ENCODE results near the gene TMC4. TPM values are rescaled to one million over a fixed set of nuclear protein-coding genes. Genes with fewer than 3 reads are reported as not detected.
A peak's percentile ranks its signal among the peaks of the same experiment; 100 is the strongest.
"Not testable (repeated sequence)": the region's sequence is repeated elsewhere in the genome, so short reads cannot be mapped to it uniquely, and the experiment has no call there.

Gene TMC4
- total and polyA plus RNA-seq, 4 donors, result 26.1 to 81.0 (median 33.9) TPM

DNA sequence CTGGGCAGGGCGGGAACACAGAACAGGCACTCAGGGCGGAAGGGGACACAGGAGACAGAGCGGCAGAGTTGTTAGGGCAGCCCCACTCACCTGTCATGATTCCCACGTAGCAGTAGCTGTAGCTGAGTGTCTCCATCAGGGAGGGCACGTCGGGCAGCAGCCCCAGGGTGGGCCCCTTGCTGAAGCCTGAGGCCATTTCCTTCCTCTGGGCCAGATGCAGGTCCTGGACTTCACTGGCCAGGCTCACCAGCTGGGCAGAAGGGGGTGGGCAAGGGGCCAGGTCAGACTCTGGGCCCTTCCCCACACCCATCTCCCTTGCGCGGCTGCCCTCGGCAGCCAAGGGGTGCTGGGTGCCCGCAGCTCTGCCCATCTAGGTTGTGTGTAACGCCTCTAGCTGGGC is 10.5 kb upstream of the TMC4 start:
- peaks cover 0 to 19% (median 16%) of the 10 kb centered on the region in 4 donors for H3K36me3 ChIP-seq (ENCODE audit: control insufficient read depth in 4 of 4, insufficient read depth in 4 of 4, low read length in 4 of 4)
- no peak for DNase-seq

DNA sequence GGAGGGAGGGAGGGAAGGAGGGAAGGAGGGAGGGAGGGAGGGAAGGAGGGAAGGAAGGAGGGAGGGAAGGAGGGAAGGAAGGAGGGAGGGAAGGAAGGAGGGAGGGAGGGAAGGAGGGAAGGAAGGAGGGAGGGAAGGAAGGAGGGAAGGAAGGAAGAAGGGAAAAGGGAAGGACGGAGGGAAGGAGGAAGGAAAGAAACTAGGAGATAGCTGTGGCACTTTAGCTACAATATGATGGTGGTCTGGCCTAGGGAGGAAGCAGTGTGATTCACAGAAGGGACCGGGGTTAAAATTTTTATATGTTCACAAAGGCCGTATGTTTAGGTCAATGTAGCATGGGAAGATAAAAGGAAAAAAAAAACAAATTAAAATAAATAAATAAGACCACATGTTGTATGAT is 8.9 kb upstream of the TMC4 start:
- ATAC-seq (ENCODE audit: insufficient read depth, low FRiP score); H3K27ac ChIP-seq (ENCODE audit: low read depth in 1 of 2, low read length in 1 of 2); H3K9ac ChIP-seq (ENCODE audit: insufficient read depth in 1 of 2, low read length in 2 of 2); H3K4me1 ChIP-seq (ENCODE audit: control insufficient read depth in 5 of 5, insufficient read depth in 5 of 5, low read length in 5 of 5); DNase-seq; H3K27me3 ChIP-seq (ENCODE audit: control insufficient read depth in 3 of 3, insufficient read depth in 3 of 3, low read length in 2 of 3); H3K4me3 ChIP-seq; H3K9me3 ChIP-seq (ENCODE audit: control insufficient read depth in 4 of 4, insufficient read depth in 3 of 4, low read length in 3 of 4): not testable (repeated sequence)
- H3K36me3 ChIP-seq (ENCODE audit: control insufficient read depth in 4 of 4, insufficient read depth in 4 of 4, low read length in 4 of 4), result peaks cover 0 to 25% (median 13%) of the 10 kb centered on the region in 4 donors
- 77 to 87% methylated on average over 3 of the region's 3 CpGs for WGBS, 2 donors

More for the DNA sequence above, 10.5 kb upstream of the TMC4 start:
- H3K27me3 ChIP-seq (ENCODE audit: control insufficient read depth in 3 of 3, insufficient read depth in 3 of 3, low read length in 2 of 3), result no peaks in the 10 kb centered on the region
- TF ChIP-seq, protein P1, sequence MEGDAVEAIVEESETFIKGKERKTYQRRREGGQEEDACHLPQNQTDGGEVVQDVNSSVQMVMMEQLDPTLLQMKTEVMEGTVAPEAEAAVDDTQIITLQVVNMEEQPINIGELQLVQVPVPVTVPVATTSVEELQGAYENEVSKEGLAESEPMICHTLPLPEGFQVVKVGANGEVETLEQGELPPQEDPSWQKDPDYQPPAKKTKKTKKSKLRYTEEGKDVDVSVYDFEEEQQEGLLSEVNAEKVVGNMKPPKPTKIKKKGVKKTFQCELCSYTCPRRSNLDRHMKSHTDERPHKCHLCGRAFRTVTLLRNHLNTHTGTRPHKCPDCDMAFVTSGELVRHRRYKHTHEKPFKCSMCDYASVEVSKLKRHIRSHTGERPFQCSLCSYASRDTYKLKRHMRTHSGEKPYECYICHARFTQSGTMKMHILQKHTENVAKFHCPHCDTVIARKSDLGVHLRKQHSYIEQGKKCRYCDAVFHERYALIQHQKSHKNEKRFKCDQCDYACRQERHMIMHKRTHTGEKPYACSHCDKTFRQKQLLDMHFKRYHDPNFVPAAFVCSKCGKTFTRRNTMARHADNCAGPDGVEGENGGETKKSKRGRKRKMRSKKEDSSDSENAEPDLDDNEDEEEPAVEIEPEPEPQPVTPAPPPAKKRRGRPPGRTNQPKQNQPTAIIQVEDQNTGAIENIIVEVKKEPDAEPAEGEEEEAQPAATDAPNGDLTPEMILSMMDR (IDR thresholded peaks at IDR 0.05; ENCODE audit: control extremely low read depth, extremely low read depth), result no peak
- H3K9me3 ChIP-seq (ENCODE audit: control insufficient read depth in 4 of 4, insufficient read depth in 3 of 4, low read length in 3 of 4), result no peaks in the 10 kb centered on the region
- H3K4me1 ChIP-seq (ENCODE audit: control insufficient read depth in 5 of 5, insufficient read depth in 5 of 5, low read length in 5 of 5), result peaks cover 0 to 6% (median under 1%) of the 10 kb centered on the region in 5 donors
- no peak overlapping the region for H3K4me3 ChIP-seq
- WGBS, 2 donors, result 71 to 92% methylated on average over 8 to 11 of the region's 11 CpGs
- H3K27ac ChIP-seq (ENCODE audit: low read depth in 1 of 2, low read length in 1 of 2), result no peak overlapping the region
- no peak for ATAC-seq (ENCODE audit: insufficient read depth, low FRiP score)
- H3K9ac ChIP-seq (ENCODE audit: insufficient read depth in 1 of 2, low read length in 2 of 2), result no peak overlapping the region

DNA sequence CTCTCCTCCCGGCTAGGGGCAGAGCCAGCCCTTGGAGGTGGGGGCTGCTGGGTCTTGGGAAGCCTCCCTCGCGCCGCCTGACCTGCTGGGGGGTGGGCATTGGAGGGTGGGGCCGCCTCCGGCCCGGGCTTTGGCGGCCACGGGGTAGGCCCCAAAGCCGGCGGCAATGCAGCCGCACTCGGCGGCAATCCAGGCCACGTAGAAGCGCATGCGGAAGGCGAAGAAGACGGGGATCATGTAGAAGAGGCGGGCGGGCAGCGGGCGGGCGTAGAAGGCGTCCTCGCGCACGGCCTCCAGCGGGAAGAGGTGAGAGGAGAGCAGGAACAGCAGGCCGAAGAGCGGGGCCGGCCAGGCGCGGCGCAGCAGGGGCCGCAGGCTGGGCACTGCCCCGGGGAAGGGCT is 7.7 kb upstream of the TMC4 start:
- Histone ChIP-seq H3K27ac (ENCODE audit: low read depth in 1 of 2, low read length in 1 of 2) (no peak overlapping the region), H3K4me3 (no peak overlapping the region), H3K27me3 (ENCODE audit: control insufficient read depth in 3 of 3, insufficient read depth in 3 of 3, low read length in 2 of 3) (no peaks in the 10 kb centered on the region), H3K36me3 (ENCODE audit: control insufficient read depth in 4 of 4, insufficient read depth in 4 of 4, low read length in 4 of 4) (peaks cover 0 to 25% (median 10%) of the 10 kb centered on the region in 4 donors), H3K9ac (ENCODE audit: insufficient read depth in 1 of 2, low read length in 2 of 2) (no peak overlapping the region), H3K4me1 (ENCODE audit: control insufficient read depth in 5 of 5, insufficient read depth in 5 of 5, low read length in 5 of 5) (peaks cover 0 to 2% (median 0%) of the 10 kb centered on the region in 5 donors), H3K9me3 (ENCODE audit: control insufficient read depth in 4 of 4, insufficient read depth in 3 of 4, low read length in 3 of 4) (no peaks in the 10 kb centered on the region)
- ATAC-seq (ENCODE audit: insufficient read depth, low FRiP score) (no peak), DNase-seq (no peak)
- TF ChIP-seq, protein P1 (IDR thresholded peaks at IDR 0.05; ENCODE audit: control extremely low read depth, extremely low read depth), result no peak
- WGBS, 2 donors, result 96 to 97% methylated on average over 37 of the region's 37 CpGs

DNA sequence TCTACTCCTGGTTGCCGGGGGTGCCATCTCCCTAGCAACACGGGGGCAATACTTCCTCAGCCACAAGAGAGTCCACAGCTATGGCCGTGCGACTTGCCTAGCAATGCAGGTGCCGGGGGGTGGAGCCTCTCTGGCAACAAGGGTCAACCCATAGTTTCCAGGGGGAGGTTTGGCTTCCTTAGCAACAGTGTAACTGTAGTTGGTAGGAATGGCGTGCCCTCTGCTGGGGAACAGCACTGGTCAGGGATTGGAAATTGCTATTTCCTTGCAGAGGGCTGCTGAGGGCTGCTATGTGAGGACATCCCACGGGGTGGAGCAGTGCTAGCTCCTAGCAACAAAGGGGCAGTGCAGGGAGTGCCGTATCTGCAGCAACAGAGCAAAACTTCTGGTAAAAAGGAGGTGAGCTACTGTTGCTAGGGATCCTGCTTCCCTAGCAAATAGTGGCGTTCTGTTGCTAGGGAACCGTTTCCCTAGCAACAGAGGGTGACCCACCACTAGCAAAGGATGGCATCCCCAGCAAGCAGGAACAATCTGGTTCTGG is 7.0 kb upstream of the TMC4 start:
- peak; percentile 58 to 74 (median 60) for DNase-seq
- TF ChIP-seq, protein P1 (IDR thresholded peaks at IDR 0.05; ENCODE audit: control extremely low read depth, extremely low read depth), result no peak

More for the DNA sequence above, 7.0 kb upstream of the TMC4 start:
- 63 to 68% methylated on average over 10 of the region's 10 CpGs for WGBS, 2 donors
- Histone ChIP-seq H3K27me3 (ENCODE audit: control insufficient read depth in 3 of 3, insufficient read depth in 3 of 3, low read length in 2 of 3) (no peaks in the 10 kb centered on the region), H3K36me3 (ENCODE audit: control insufficient read depth in 4 of 4, insufficient read depth in 4 of 4, low read length in 4 of 4) (peaks cover 0 to 25% (median 10%) of the 10 kb centered on the region in 4 donors), H3K27ac (ENCODE audit: low read depth in 1 of 2, low read length in 1 of 2) (no peak overlapping the region), H3K4me3 (no peak overlapping the region), H3K9me3 (ENCODE audit: control insufficient read depth in 4 of 4, insufficient read depth in 3 of 4, low read length in 3 of 4) (no peaks in the 10 kb centered on the region), H3K4me1 (ENCODE audit: control insufficient read depth in 5 of 5, insufficient read depth in 5 of 5, low read length in 5 of 5) (peaks cover 0 to 2% (median 0%) of the 10 kb centered on the region in 5 donors), H3K9ac (ENCODE audit: insufficient read depth in 1 of 2, low read length in 2 of 2) (no peak overlapping the region)
- no peak for ATAC-seq (ENCODE audit: insufficient read depth, low FRiP score)
